HepG2 (cell line): ENCODE data around the gene PDE9A. TPM values are rescaled to one million over a fixed set of nuclear protein-coding genes. Genes with fewer than 3 reads are reported as not detected.

Experiments used
- ATAC-seq: fragments of 200-7000 bp; cut with Tn5 transposase; 3 replicates; pipeline ENCODE4 v1.9.1; 2020; ENCODE audit warnings: mild to moderate bottlenecking, moderate library complexity
- BruUV-seq: library from RNA; stranded (reverse); fragments of 400-500 nt; replicated peaks from 2 replicates; lab custom pipeline; 2021; lab: Mats Ljungman, UMichigan
- CTCF ChIA-PET: fragments of 300-600 bp; formaldehyde crosslinking; extraction: SDS; loops from one replicate; lab custom pipeline; 2021; ENCODE audit warnings: low total read pairs, inconsistent platforms, low intra/inter-chr PET ratio; lab: Yijun Ruan, JAX
- POLR2A ChIA-PET: fragments of 350-600 bp; sonication (Branson Sonifier 250); formaldehyde crosslinking; loops from one replicate; lab custom pipeline; 2020; ENCODE audit warnings: antibody characterized with exemption, inconsistent platforms; lab: Yijun Ruan, JAX
- DNase-seq: peaks from one replicate; pipeline ENCODE4 v3.0.0-alpha.2; 2015; ENCODE audit warnings: low spot score
- FAIRE-seq: peaks from 3 replicates; lab custom pipeline; 2011; peaks lifted over from hg19 to GRCh38; lab: Jason Lieb, UNC
- H2AFZ ChIP-seq: one replicate; pipeline ENCODE4 v1.6.1; 2011; ENCODE audit warnings: low read length, inconsistent platforms
- H3K27ac ChIP-seq: fragments of 300-600 bp; 3 replicates; pipeline ENCODE4 v1.8.0; 2011; ENCODE audit warnings: mixed run types, mild to moderate bottlenecking, mixed read lengths, low read length, inconsistent platforms; ENCODE audit not compliant: insufficient read depth; ENCODE audit errors: extremely low read length
- H3K27me3 ChIP-seq, 2 experiments: fragments of 200-600 bp in 1 of 2; 2 replicates in 1 of 2; 3 replicates in 1 of 2; pipeline versions ENCODE4 v1.6.0 to v1.8.0; 2011; ENCODE audit warnings: low read length in 2 of 2, mild to moderate bottlenecking in 2 of 2, moderate library complexity in 2 of 2, inconsistent platforms in 1 of 2; ENCODE audit not compliant: insufficient read depth in 2 of 2, control insufficient read depth in 1 of 2
- H3K36me3 ChIP-seq, 2 experiments: fragments of 200-600 bp in 1 of 2; replicated peaks in 1 of 2; 2 replicates in 1 of 2; 3 replicates in 1 of 2; pipeline versions ENCODE4 v1.5.1 to v1.8.0; 2011; ENCODE audit warnings: low read length in 2 of 2, inconsistent platforms in 1 of 2; ENCODE audit not compliant: insufficient read depth in 2 of 2, control insufficient read depth in 1 of 2
- H3K4me1 ChIP-seq: 2 replicates; pipeline ENCODE4 v1.5.1; 2012; ENCODE audit warnings: low read length, inconsistent platforms; ENCODE audit not compliant: insufficient read depth
- H3K4me2 ChIP-seq: 2 replicates; pipeline ENCODE4 v1.6.0; 2011; ENCODE audit warnings: low read depth, low read length, inconsistent platforms
- H3K4me3 ChIP-seq, 3 experiments: fragments of 200-600 bp in 1 of 3; sonication (generic), shearing (Covaris generic) in 1 of 3; replicated peaks in 1 of 3; 2 replicates each; pipeline ENCODE4 v1.5.1; 2011 to 2016; ENCODE audit warnings: low read length in 3 of 3, inconsistent platforms in 2 of 3, low read depth in 2 of 3, mild to moderate bottlenecking in 2 of 3, control low read depth in 1 of 3, mixed read lengths in 1 of 3; ENCODE audit not compliant: insufficient read depth in 1 of 3
- H3K79me2 ChIP-seq: one replicate; pipeline ENCODE4 v1.6.1; 2011; ENCODE audit warnings: low read length, inconsistent platforms; ENCODE audit not compliant: insufficient read depth
- H3K9ac ChIP-seq: 2 replicates; pipeline ENCODE4 v1.6.0; 2011; ENCODE audit warnings: mild to moderate bottlenecking, low read depth, low read length, inconsistent platforms; ENCODE audit not compliant: insufficient read depth
- H3K9me3 ChIP-seq: 2 replicates; pipeline ENCODE4 v1.5.1; 2012; ENCODE audit warnings: mild to moderate bottlenecking, low read length
- H4K20me1 ChIP-seq: 2 replicates; pipeline ENCODE4 v1.6.0; 2011; ENCODE audit warnings: inconsistent platforms, mild to moderate bottlenecking, low read length, moderate library complexity; ENCODE audit not compliant: insufficient read depth
- ATF7 ChIP-seq, 2 experiments: fragments of 450-650 bp in 1 of 2; sonication (generic) in 1 of 2; formaldehyde crosslinking in 1 of 2; IDR thresholded peaks; 2 replicates each; pipeline versions ENCODE4 v1.4.0 to v1.6.1; 2016 to 2020; ENCODE audit warnings: antibody characterized with exemption in 1 of 2, mild to moderate bottlenecking in 1 of 2, missing genetic modification reagents in 1 of 2
- FIP1L1 ChIP-seq: fragments of 200-400 bp; formaldehyde crosslinking; IDR thresholded peaks from 2 replicates; pipeline ENCODE4 v1.6.1; 2018; ENCODE audit warnings: low read depth, mild to moderate bottlenecking, low read length, moderate library complexity, borderline replicate concordance; ENCODE audit not compliant: insufficient read depth
- MED1 ChIP-seq: sonication (generic); formaldehyde crosslinking; IDR thresholded peaks from 2 replicates; pipeline ENCODE4 v1.4.0; 2020; ENCODE audit warnings: missing genetic modification reagents
- SOX13 ChIP-seq, 3 experiments: fragments of 450-650 bp in 1 of 3; sonication (generic) in 1 of 3; formaldehyde crosslinking in 1 of 3; IDR thresholded peaks in 2 of 3; conservative IDR thresholded peaks in 1 of 3; 2 replicates each; pipeline versions ENCODE4 v1.5.0 to v1.6.1; 2016 to 2020; ENCODE audit warnings: antibody characterized with exemption in 1 of 3, mild to moderate bottlenecking in 1 of 3, missing compliant biosample characterization in 1 of 3, missing genetic modification reagents in 1 of 3, moderate library complexity in 1 of 3
- TARDBP ChIP-seq: sonication (generic); formaldehyde crosslinking; IDR thresholded peaks from 2 replicates; pipeline ENCODE4 v1.8.0; 2022; ENCODE audit warnings: mild to moderate bottlenecking, missing genetic modification reagents
- ZNF281 ChIP-seq: sonication (generic); formaldehyde crosslinking; IDR thresholded peaks from 2 replicates; pipeline ENCODE4 v1.4.0; 2020; ENCODE audit warnings: missing genetic modification reagents, borderline replicate concordance
- ZNF589 ChIP-seq: sonication (generic); formaldehyde crosslinking; conservative IDR thresholded peaks from 2 replicates; pipeline ENCODE4 v1.8.0; 2022; ENCODE audit warnings: mild to moderate bottlenecking, moderate library complexity, missing genetic modification reagents
- ZNF652 ChIP-seq: IDR thresholded peaks from 2 replicates; pipeline ENCODE4 v1.6.1; 2016; ENCODE audit warnings: low read depth, borderline replicate concordance
- ZSCAN12 ChIP-seq: sonication (generic); formaldehyde crosslinking; IDR thresholded peaks from 2 replicates; pipeline ENCODE4 v1.9.0; 2021; ENCODE audit warnings: mild to moderate bottlenecking, missing genetic modification reagents
- WGBS: methylation state at CpG from one replicate; pipeline ENCODE4 v1.1.6; 2017; ENCODE audit warnings: low lambda C conversion rate; 5-methylcytosine and 5-hydroxymethylcytosine counted together
- in situ Hi-C: cut with HindIII; loops from 2 replicates; pipeline ENCODE4 v1.10.0; 2017; ENCODE audit warnings: low pct_unique_long_range_greater_than_20kb; ENCODE audit not compliant: extremely low pct_ligation_motif_present
- intact Hi-C: fragments of 100-400 bp; cut with micrococcal nuclease; formaldehyde crosslinking; loops from one replicate; pipeline ENCODE4 v1.10.0; 2022; ENCODE audit not compliant: unreplicated experiment
- polyA plus RNA-seq, 8 experiments: library from polyadenylated mRNA; depleted of rRNA in 3 of 8; stranded (reverse) in 7 of 8; unstranded in 1 of 8; fragments of >200 nt; fragmentation: Illumina TruSeq in 4 of 8; extraction: Trizol in 4 of 8; gene quantifications; 2 replicates each; pipeline versions ENCODE4 v1.2.1 to v1.2.3, GENCODE V29; 2011 to 2016; ENCODE audit warnings: low read depth in 4 of 8, missing spikeins in 1 of 8, mixed read lengths in 1 of 8; ENCODE audit not compliant: insufficient read depth in 1 of 8
- total RNA-seq, 5 experiments: library from RNA; depleted of rRNA; stranded (reverse); fragments of >200 nt; fragmentation: Illumina TruSeq; extraction: Trizol; gene quantifications; 2 replicates each; pipeline ENCODE4 v1.2.3, GENCODE V29; 2016; ENCODE audit warnings: low read depth in 1 of 5

PDE9A gene
- total and polyA plus RNA-seq, 2 of the 13 experiments (the other 11 are each of a cell fraction or from before 2014, with no cell fraction given): 4.6 to 19.7 TPM

- TF ChIP-seq ZNF281 (CRISPR knock-in tag) (no peak), FIP1L1 (no peak), MED1 (CRISPR knock-in tag) (no peak), ZNF589 (CRISPR knock-in tag) (no peak)
Observed at GRCh38 chr21:42761776-42762335, 108.4 kb downstream of the PDE9A start (continued).

- Histone ChIP-seq H3K36me3 (peaks cover 5 to 6% of the 10 kb centered on the region in 2 experiments; a peak in 3 of 5 replicates), H3K79me2 (no peaks in the 10 kb centered on the region), H3K4me3 (no peak overlapping the region), H4K20me1 (no peaks in the 10 kb centered on the region), H2AFZ (no peak overlapping the region), H3K9ac (no peak overlapping the region), H3K9me3 (no peaks in the 10 kb centered on the region), H3K27me3 (no peaks in the 10 kb centered on the region), H3K27ac (no peak overlapping the region), H3K4me2 (no peak overlapping the region), H3K4me1 (peaks cover 43% of the 10 kb centered on the region)
- CTCF ChIA-PET: no interaction called here
- intact Hi-C loops: no loop called here
- FAIRE-seq (no peak), DNase-seq (no peak), ATAC-seq (no peak)
- POLR2A ChIA-PET: no interaction called here
- no TSS peak for BruUV-seq
- in situ Hi-C loops: loop anchor here (10.0 to 25.0 kb wide), 2 partner anchors 59 to 102 kb away; partner anchors contain the start of gene PDE9A
- 91% methylated on average over 24 of the region's 25 CpGs for WGBS
- TF ChIP-seq ZSCAN12 (CRISPR knock-in tag) (no peak), ATF7 (IDR thresholded peaks at IDR 0.05) (peak; percentile 61), ATF7 (CRISPR knock-in tag; IDR thresholded peaks at IDR 0.05) (no peak), SOX13 (IDR thresholded peaks at IDR 0.05) (no peak), SOX13 (CRISPR knock-in tag; conservative IDR thresholded peaks at IDR 0.05 in 1 of 2, IDR thresholded peaks at IDR 0.05 in 1 of 2) (no peak), ZNF652 (CRISPR knock-in tag) (no peak), TARDBP (CRISPR knock-in tag) (no peak)
Observed at GRCh38 chr21:42763581-42764442, 110.4 kb downstream of the PDE9A start.
